Activated CD4-positive, alpha-beta T cell treated with anti-CD3 and anti-CD28 coated beads for 1 hour (primary cell): ENCODE measurements around the gene EPHA4.

ENCODE experiments used
- DNase-seq: peaks from one replicate; pipeline ENCODE4 v3.0.0-alpha.2; 2020

Gene EPHA4

GRCh38 chr2:221572219-221572820 is at the start of gene EPHA4:
Gene EPHA4 (minus strand): TSS chr2:221572304. CDS start chr2:221572248, 56 bp downstream.
- DNase-seq: peak; percentile 78

GRCh38 chr2:221618007-221618406 is 45.9 kb upstream of the EPHA4 start:
- DNase-seq: no peak

- no peak for DNase-seq
Measured at GRCh38 chr2:221616561-221616960, 44.5 kb upstream of the EPHA4 start.

GRCh38 chr2:221614274-221614673 is 42.2 kb upstream of the EPHA4 start:
- DNase-seq: no peak

- no peak for DNase-seq
Measured at GRCh38 chr2:221612800-221613199, 40.7 kb upstream of the EPHA4 start.

- DNase-seq: no peak
Measured at GRCh38 chr2:221612161-221612560, 40.1 kb upstream of the EPHA4 start.

GRCh38 chr2:221610675-221611074 is 38.6 kb upstream of the EPHA4 start:
- no peak for DNase-seq

- no peak for DNase-seq
Measured at GRCh38 chr2:221610255-221610654, 38.2 kb upstream of the EPHA4 start.

- no peak for DNase-seq
Measured at GRCh38 chr2:221608442-221608841, 36.3 kb upstream of the EPHA4 start.

GRCh38 chr2:221606424-221606823 is 34.3 kb upstream of the EPHA4 start:
- no peak for DNase-seq

- DNase-seq: no peak
Measured at GRCh38 chr2:221605751-221606240, 33.7 kb upstream of the EPHA4 start.

GRCh38 chr2:221602938-221603337 is 30.8 kb upstream of the EPHA4 start:
- no peak for DNase-seq

GRCh38 chr2:221601376-221601775 is 29.3 kb upstream of the EPHA4 start:
- no peak for DNase-seq

GRCh38 chr2:221600388-221600787 is 28.3 kb upstream of the EPHA4 start:
- DNase-seq: no peak

GRCh38 chr2:221596192-221596591 is 24.1 kb upstream of the EPHA4 start:
- DNase-seq: no peak

- no peak for DNase-seq
Measured at GRCh38 chr2:221590861-221591365, 18.8 kb upstream of the EPHA4 start.

- DNase-seq: no peak
Measured at GRCh38 chr2:221589696-221590095, 17.6 kb upstream of the EPHA4 start.

- DNase-seq: no peak
Measured at GRCh38 chr2:221588306-221588985, 16.3 kb upstream of the EPHA4 start.

GRCh38 chr2:221581986-221582385 is 9.9 kb upstream of the EPHA4 start:
- DNase-seq: no peak

- DNase-seq: no peak
Measured at GRCh38 chr2:221574231-221574570, 2.1 kb upstream of the EPHA4 start.

GRCh38 chr2:221573430-221574230 is 1.5 kb upstream of the EPHA4 start:
- peak; percentile 68 for DNase-seq

GRCh38 chr2:221572821-221573429 is 821 bp upstream of the EPHA4 start:
- peak; percentile 12 for DNase-seq

- DNase-seq: no peak
Measured at GRCh38 chr2:221571551-221572218, 419 bp downstream of the EPHA4 start.
